Natural killer cell (primary cell): ENCODE results near the gene PRKN. TPM values are rescaled to one million over a fixed set of nuclear protein-coding genes. Genes with fewer than 3 reads are reported as not detected.

Experiments
- ATAC-seq, 3 donors: fragments of 150-1000 bp in 2 of 3; fragments of 200-7000 bp in 1 of 3; cut with Tn5 transposase; 1 replicate in 1 of 3; 2 replicates in 2 of 3; pipeline ENCODE4 v1.10.0; 2021; ENCODE audit warnings: mild to moderate bottlenecking in 2 of 3, moderate library complexity in 2 of 3
- DNase-seq, 2 donors: peaks; one replicate each; pipeline versions ENCODE4 v3.0.0 to v3.0.0-alpha.2; 2013 to 2021; ENCODE audit warnings: mixed read lengths in 1 of 2
- H3K27ac ChIP-seq: one replicate; pipeline ENCODE4 v1.5.1; 2013; ENCODE audit warnings: mild to moderate bottlenecking, low read length
- H3K27me3 ChIP-seq: one replicate; pipeline ENCODE4 v1.6.1; 2013; ENCODE audit warnings: low read length; ENCODE audit not compliant: control insufficient read depth, insufficient read depth
- H3K36me3 ChIP-seq: one replicate; pipeline ENCODE4 v1.6.1; 2013; ENCODE audit warnings: low read length; ENCODE audit not compliant: control insufficient read depth, insufficient read depth
- H3K4me1 ChIP-seq: one replicate; pipeline ENCODE4 v1.6.1; 2013; ENCODE audit warnings: low read length; ENCODE audit not compliant: control insufficient read depth, insufficient read depth
- H3K4me3 ChIP-seq: one replicate; pipeline ENCODE4 v1.5.1; 2013; ENCODE audit warnings: low read length
- H3K9me3 ChIP-seq: one replicate; pipeline ENCODE4 v1.6.1; 2013; ENCODE audit warnings: low read length; ENCODE audit not compliant: control insufficient read depth, insufficient read depth
- H3K27ac Mint-ChIP-seq, 2 donors: one replicate each; pipeline ENCODE4 v1.8.0; 2022; ENCODE audit warnings: mild to moderate bottlenecking in 2 of 2, mixed read lengths in 2 of 2, moderate library complexity in 1 of 2
- H3K27me3 Mint-ChIP-seq, 2 donors: one replicate each; pipeline ENCODE4 v1.8.0; 2022; ENCODE audit warnings: low read depth in 2 of 2, mixed read lengths in 2 of 2
- H3K36me3 Mint-ChIP-seq: one replicate; pipeline ENCODE4 v1.8.0; 2022; ENCODE audit warnings: mixed read lengths
- H3K4me1 Mint-ChIP-seq, 2 donors: one replicate each; pipeline ENCODE4 v1.8.0; 2022; ENCODE audit warnings: mixed read lengths in 2 of 2
- H3K4me3 Mint-ChIP-seq: one replicate; pipeline ENCODE4 v1.8.0; 2022; ENCODE audit warnings: mild to moderate bottlenecking, moderate library complexity, mixed read lengths
- H3K9me3 Mint-ChIP-seq, 2 donors: one replicate each; pipeline ENCODE4 v1.8.0; 2022; ENCODE audit warnings: mixed read lengths in 2 of 2
- WGBS: methylation state at CpG from one replicate; pipeline ENCODE4 v1.1.7; 2013; ENCODE audit warnings: missing lambda C conversion rate; ENCODE audit not compliant: insufficient coverage; 5-methylcytosine and 5-hydroxymethylcytosine counted together
- intact Hi-C: fragments of 100-400 bp; cut with micrococcal nuclease; formaldehyde crosslinking; loops from one replicate; pipeline ENCODE4 v1.14.2; 2022
- total RNA-seq, 4 donors: library from RNA; stranded (reverse); fragments of 120-200 nt in 1 of 4; gene quantifications; one replicate each; pipeline versions ENCODE4 v1.2.3 to v1.2.4, GENCODE V29; 2013 to 2022
- TF ChIP-seq, protein P1 (sequence below): fragments of 200-600 bp; IDR thresholded peaks from one replicate; pipeline ENCODE4 v1.8.0; 2022; ENCODE audit warnings: antibody characterized with exemption

Gene PRKN
- total RNA-seq, 3 donors from 2014 or later (not counting 1 experiment from before 2014, with no cell fraction given) = 1.4 to 1.9 (median 1.9) TPM

DNA sequence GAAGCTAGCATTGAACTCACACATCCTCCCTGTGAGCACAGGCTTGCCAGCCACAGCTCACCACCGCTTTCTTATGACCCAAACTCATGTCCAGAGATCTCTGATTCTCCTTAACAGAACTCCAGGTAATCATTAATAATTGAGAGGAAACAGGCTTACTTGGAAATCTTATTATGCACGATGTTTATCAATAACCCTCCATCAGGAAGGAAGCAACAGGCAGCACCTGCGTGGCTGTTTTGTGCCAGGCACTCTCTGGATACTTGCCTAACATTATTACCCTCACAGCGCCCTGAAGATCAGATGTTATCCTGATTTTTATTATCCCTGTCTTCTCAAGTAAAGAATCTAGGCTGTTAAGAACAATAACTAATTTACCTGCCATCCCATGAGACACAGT lies 306.6 kb downstream of the PRKN start:
- intact Hi-C loops = no loop called here
- H3K36me3 Mint-ChIP-seq = no peaks in the 10 kb centered on the region
- H3K4me3 Mint-ChIP-seq = no peak overlapping the region

DNA sequence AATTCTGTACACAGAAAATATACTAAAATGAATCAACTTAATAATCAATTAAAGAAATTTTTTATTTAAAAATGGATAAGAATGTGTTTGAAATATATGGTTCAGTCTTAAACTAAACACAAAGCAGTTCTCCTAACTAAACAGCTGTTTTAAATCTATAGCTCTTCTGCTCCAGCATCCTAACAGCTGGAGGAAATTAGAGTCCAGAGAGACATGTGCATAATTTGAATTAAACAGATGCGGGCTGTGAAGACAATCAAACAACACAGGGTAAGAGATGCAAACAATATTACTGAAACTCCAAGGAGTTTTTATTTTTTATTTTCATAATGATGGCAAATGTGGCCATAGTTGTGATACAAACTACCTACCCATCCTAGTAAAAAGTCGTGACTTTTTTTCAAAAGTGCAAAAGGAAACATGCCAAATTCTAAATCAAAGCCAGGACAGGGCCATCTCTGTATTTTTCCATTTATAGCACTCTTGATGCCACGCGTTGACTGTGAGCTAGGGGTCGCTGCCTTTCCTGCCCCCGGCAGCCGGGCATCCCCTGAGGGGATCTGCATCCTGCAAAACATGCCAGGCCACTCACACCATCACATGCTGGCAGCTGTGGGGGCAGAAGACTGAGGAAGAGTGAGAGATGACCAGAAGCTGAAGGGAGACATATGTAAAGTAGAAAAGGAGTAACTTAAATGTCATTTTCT lies 310.6 kb downstream of the PRKN start:
- intact Hi-C loops = no loop called here
- DNase-seq = no peak
- no peak overlapping the region for H3K4me3 Mint-ChIP-seq
- no peaks in the 10 kb centered on the region for H3K27me3 Mint-ChIP-seq
- TF ChIP-seq, protein P1, sequence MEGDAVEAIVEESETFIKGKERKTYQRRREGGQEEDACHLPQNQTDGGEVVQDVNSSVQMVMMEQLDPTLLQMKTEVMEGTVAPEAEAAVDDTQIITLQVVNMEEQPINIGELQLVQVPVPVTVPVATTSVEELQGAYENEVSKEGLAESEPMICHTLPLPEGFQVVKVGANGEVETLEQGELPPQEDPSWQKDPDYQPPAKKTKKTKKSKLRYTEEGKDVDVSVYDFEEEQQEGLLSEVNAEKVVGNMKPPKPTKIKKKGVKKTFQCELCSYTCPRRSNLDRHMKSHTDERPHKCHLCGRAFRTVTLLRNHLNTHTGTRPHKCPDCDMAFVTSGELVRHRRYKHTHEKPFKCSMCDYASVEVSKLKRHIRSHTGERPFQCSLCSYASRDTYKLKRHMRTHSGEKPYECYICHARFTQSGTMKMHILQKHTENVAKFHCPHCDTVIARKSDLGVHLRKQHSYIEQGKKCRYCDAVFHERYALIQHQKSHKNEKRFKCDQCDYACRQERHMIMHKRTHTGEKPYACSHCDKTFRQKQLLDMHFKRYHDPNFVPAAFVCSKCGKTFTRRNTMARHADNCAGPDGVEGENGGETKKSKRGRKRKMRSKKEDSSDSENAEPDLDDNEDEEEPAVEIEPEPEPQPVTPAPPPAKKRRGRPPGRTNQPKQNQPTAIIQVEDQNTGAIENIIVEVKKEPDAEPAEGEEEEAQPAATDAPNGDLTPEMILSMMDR = no peak
- H3K27me3 ChIP-seq = no peaks in the 10 kb centered on the region
- H3K4me1 Mint-ChIP-seq = no peaks in the 10 kb centered on the region
- H3K36me3 Mint-ChIP-seq = no peaks in the 10 kb centered on the region
- no peak for ATAC-seq
- H3K36me3 ChIP-seq = no peaks in the 10 kb centered on the region
- peaks cover 14 to 15% of the 10 kb centered on the region in 2 donors for H3K9me3 Mint-ChIP-seq
- H3K9me3 ChIP-seq = no peaks in the 10 kb centered on the region
- no peak overlapping the region for H3K27ac ChIP-seq
- H3K4me3 ChIP-seq = no peak overlapping the region
- H3K27ac Mint-ChIP-seq = no peak overlapping the region
- 95% methylated on average over 7 of the region's 7 CpGs for WGBS
- no peaks in the 10 kb centered on the region for H3K4me1 ChIP-seq

More for the DNA sequence above, 306.6 kb downstream of the PRKN start:
- Histone ChIP-seq H3K27ac (no peak overlapping the region), H3K4me1 (no peaks in the 10 kb centered on the region), H3K9me3 (no peaks in the 10 kb centered on the region), H3K27me3 (no peaks in the 10 kb centered on the region), H3K36me3 (no peaks in the 10 kb centered on the region), H3K4me3 (no peak overlapping the region)
- ATAC-seq (no peak), DNase-seq (no peak)
- Mint-ChIP-seq H3K9me3 (peaks cover 11 to 16% of the 10 kb centered on the region in 2 donors), H3K27me3 (no peaks in the 10 kb centered on the region), H3K27ac (no peak overlapping the region), H3K4me1 (no peaks in the 10 kb centered on the region)
- 74% methylated on average over 3 of the region's 4 CpGs for WGBS
- TF ChIP-seq, protein P1 = no peak

DNA sequence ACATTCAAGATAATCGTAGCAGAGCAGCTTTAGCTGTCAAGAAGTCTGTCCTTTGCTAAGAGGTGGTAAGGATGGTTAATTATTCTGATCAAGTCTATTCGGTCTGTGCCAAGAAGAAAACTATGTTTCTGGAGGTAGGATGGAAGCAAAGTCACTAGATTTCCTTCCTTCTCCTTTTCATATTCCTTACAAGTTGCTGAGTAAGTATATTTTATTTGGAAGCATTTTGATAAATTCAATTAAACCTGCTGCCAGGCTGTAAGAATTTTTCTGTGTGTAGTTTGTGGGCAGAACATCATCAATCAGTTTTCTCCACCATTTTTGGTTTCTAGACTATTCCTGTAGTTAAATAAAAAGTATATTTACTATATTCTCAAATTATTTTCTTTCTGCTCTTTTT lies 311.3 kb downstream of the PRKN start:
- no peak for DNase-seq
- Mint-ChIP-seq H3K27me3 (no peaks in the 10 kb centered on the region), H3K4me1 (no peaks in the 10 kb centered on the region), H3K9me3 (peaks cover 12 to 14% of the 10 kb centered on the region in 2 donors), H3K27ac (no peak overlapping the region), H3K36me3 (no peaks in the 10 kb centered on the region), H3K4me3 (no peak overlapping the region)
- H3K4me1 ChIP-seq = no peaks in the 10 kb centered on the region
- intact Hi-C loops = no loop called here
- no peaks in the 10 kb centered on the region for H3K36me3 ChIP-seq
- no peaks in the 10 kb centered on the region for H3K27me3 ChIP-seq
- no peak for ATAC-seq
- TF ChIP-seq, protein P1 = no peak
- no peak overlapping the region for H3K4me3 ChIP-seq
- H3K9me3 ChIP-seq = no peaks in the 10 kb centered on the region
- H3K27ac ChIP-seq = no peak overlapping the region
- 60% methylated on average over 1 of the region's 2 CpGs for WGBS
